ENCODE results near the gene PDCD6IP. TPM values are rescaled to one million over a fixed set of nuclear protein-coding genes. Genes with fewer than 3 reads are reported as not detected.

PDCD6IP gene
- total and polyA plus RNA-seq, 2 experiments from 2014 or later = 45.1 to 185 TPM

GRCh38 chr3:33829720-33830119 is 31.3 kb downstream of the PDCD6IP start (continued):
- TF ChIP-seq ZNF462 (CRISPR knock-in tag; IDR thresholded peaks at IDR 0.05) = no peak

GRCh38 chr3:33831053-33831452 is 32.6 kb downstream of the PDCD6IP start:
- H3K27ac Mint-ChIP-seq = no peak overlapping the region; the same call in 1 of the 2 replicates
- no peaks in the 10 kb centered on the region for H4K20me1 ChIP-seq (replicated peaks; ENCODE audit: insufficient read depth)
- H3K4me1 Mint-ChIP-seq = peaks cover 22% of the 10 kb centered on the region
- peaks cover 17% of the 10 kb centered on the region; the same call in 2 of the 3 replicates for H3K36me3 Mint-ChIP-seq (ENCODE audit: low read depth)
- no peak overlapping the region for H3K4me2 ChIP-seq
- no peak overlapping the region for H3K4me3 ChIP-seq
- H3K4me1 ChIP-seq (ENCODE audit: insufficient read depth) = peaks cover 16% of the 10 kb centered on the region
- DNase-seq (ENCODE audit: low spot score) (no peak), ATAC-seq (no peak)
- no peaks in the 10 kb centered on the region for H3F3A ChIP-seq (replicated peaks; ENCODE audit: low read depth)
- H3K4me3 Mint-ChIP-seq = no peak overlapping the region
- H2AFZ ChIP-seq = no peak overlapping the region
- H3K27me3 Mint-ChIP-seq (ENCODE audit: insufficient read depth, low read depth, poor library complexity) = peaks cover 6% of the 10 kb centered on the region
- TF ChIP-seq ZNF331 (CRISPR knock-in tag; IDR thresholded peaks at IDR 0.05; ENCODE audit: low read depth) (no peak), EZH2 (IDR thresholded peaks at IDR 0.05; ENCODE audit: low read depth, unreplicated experiment) (no peak), ZNF114 (CRISPR knock-in tag; IDR thresholded peaks at IDR 0.05) (no peak), CTCF (conservative IDR thresholded peaks at IDR 0.05; ENCODE audit: low read depth in 2 of 2) (no peak), ZNF462 (CRISPR knock-in tag; IDR thresholded peaks at IDR 0.05) (no peak), NANOG (IDR thresholded peaks at IDR 0.05; ENCODE audit: borderline replicate concordance) (no peak), JUNB (IDR thresholded peaks at IDR 0.05; ENCODE audit: unreplicated experiment) (no peak)
- H3K79me2 ChIP-seq (replicated peaks; ENCODE audit: insufficient read depth) = peaks cover 4% of the 10 kb centered on the region; the same call in 1 of the 2 replicates
- H3K27ac ChIP-seq (ENCODE audit: low read depth) = no peak overlapping the region
- H3K36me3 ChIP-seq (ENCODE audit: insufficient read depth) = 0 out of 2 replicates have a peak, but pooled peaks cover 4% of the 10 kb centered on the region
- no peaks in the 10 kb centered on the region for H3K9me3 Mint-ChIP-seq
- no peaks in the 10 kb centered on the region for H3K27me3 ChIP-seq (ENCODE audit: insufficient read depth)
- no peaks in the 10 kb centered on the region for H3K9me2 ChIP-seq (ENCODE audit: insufficient read depth)
